ENCODE data around the gene SGMS1.

GRCh38 chr10:50651808-50652207, 28.1 kb upstream of the SGMS1 start:
- TF ChIP-seq, protein P1, sequence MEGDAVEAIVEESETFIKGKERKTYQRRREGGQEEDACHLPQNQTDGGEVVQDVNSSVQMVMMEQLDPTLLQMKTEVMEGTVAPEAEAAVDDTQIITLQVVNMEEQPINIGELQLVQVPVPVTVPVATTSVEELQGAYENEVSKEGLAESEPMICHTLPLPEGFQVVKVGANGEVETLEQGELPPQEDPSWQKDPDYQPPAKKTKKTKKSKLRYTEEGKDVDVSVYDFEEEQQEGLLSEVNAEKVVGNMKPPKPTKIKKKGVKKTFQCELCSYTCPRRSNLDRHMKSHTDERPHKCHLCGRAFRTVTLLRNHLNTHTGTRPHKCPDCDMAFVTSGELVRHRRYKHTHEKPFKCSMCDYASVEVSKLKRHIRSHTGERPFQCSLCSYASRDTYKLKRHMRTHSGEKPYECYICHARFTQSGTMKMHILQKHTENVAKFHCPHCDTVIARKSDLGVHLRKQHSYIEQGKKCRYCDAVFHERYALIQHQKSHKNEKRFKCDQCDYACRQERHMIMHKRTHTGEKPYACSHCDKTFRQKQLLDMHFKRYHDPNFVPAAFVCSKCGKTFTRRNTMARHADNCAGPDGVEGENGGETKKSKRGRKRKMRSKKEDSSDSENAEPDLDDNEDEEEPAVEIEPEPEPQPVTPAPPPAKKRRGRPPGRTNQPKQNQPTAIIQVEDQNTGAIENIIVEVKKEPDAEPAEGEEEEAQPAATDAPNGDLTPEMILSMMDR (IDR thresholded peaks at IDR 0.05; ENCODE audit: low read depth, low read length) = no peak
- no peak for TF ChIP-seq EZH2phosphoT487 (IDR thresholded peaks at IDR 0.05; ENCODE audit: low read depth)
